Stomach (tissue), 9 donors: ENCODE measurements around the gene AUTS2. TPM values are rescaled to one million over a fixed set of nuclear protein-coding genes. Genes with fewer than 3 reads are reported as not detected.

Source experiments
- DNase-seq, 2 donors: peaks; one replicate each; pipeline versions ENCODE4 v3.0.0 to v3.0.0-alpha.2; 2013 to 2019
- H3K27ac ChIP-seq, 5 donors: fragments of 200-600 bp in 4 of 5; sonication (generic) in 4 of 5; one replicate each; pipeline ENCODE4 v1.5.1; 2013 to 2019; ENCODE audit warnings: mild to moderate bottlenecking in 1 of 5, moderate library complexity in 1 of 5
- H3K27me3 ChIP-seq, 3 donors: fragments of 200-600 bp; sonication (generic); one replicate each; pipeline ENCODE4 v1.5.1; 2017 to 2019; ENCODE audit warnings: mixed run types in 1 of 3
- H3K36me3 ChIP-seq, 4 donors: fragments of 200-600 bp; sonication (generic); 1 replicate in 3 of 4; 2 replicates in 1 of 4; pipeline ENCODE4 v1.5.1; 2016 to 2019
- H3K4me1 ChIP-seq, 4 donors: fragments of 200-600 bp; sonication (generic); one replicate each; pipeline ENCODE4 v1.5.1; 2016 to 2019
- H3K4me3 ChIP-seq, 4 donors: fragments of 200-600 bp; sonication (generic) in 3 of 4; one replicate each; pipeline ENCODE4 v1.5.1; 2016 to 2019; ENCODE audit warnings: mild to moderate bottlenecking in 1 of 4
- H3K9me3 ChIP-seq, 4 donors: fragments of 200-600 bp; sonication (generic); one replicate each; pipeline ENCODE4 v1.5.1; 2016 to 2019
- CTCF ChIP-seq, 7 experiments: fragments of 450-650 bp in 4 of 7; fragments of 200-600 bp in 3 of 7; sonication (generic) in 3 of 7; IDR thresholded peaks; one replicate each; pipeline ENCODE4 v1.5.1; 2016 to 2019; ENCODE audit warnings: antibody characterized with exemption in 7 of 7, control low read depth in 2 of 7, mild to moderate bottlenecking in 1 of 7
- EP300 ChIP-seq: sonication (generic); formaldehyde crosslinking; IDR thresholded peaks from one replicate; pipeline ENCODE4 v1.6.1; 2017; ENCODE audit warnings: antibody characterized with exemption
- POLR2A ChIP-seq, 4 donors: fragments of 450-650 bp; IDR thresholded peaks; one replicate each; pipeline ENCODE4 v1.6.1; 2016; ENCODE audit warnings: antibody characterized with exemption in 4 of 4, control low read depth in 2 of 4, mild to moderate bottlenecking in 1 of 4, moderate library complexity in 1 of 4
- POLR2AphosphoS5 ChIP-seq, 3 donors: sonication (generic); formaldehyde crosslinking; IDR thresholded peaks; one replicate each; pipeline ENCODE4 v1.6.1; 2016; ENCODE audit warnings: antibody characterized with exemption in 3 of 3
- WGBS, 5 donors: extraction: QIAGEN DNeasy Blood & Tissue Kit in 3 of 5; methylation state at CpG; one replicate each; pipeline versions ENCODE4 v1.1.5 to v1.1.7; 2013 to 2018; 5-methylcytosine and 5-hydroxymethylcytosine counted together
- intact Hi-C: fragments of 100-400 bp; cut with DNase I; formaldehyde crosslinking; loops from one replicate; pipeline ENCODE4 v1.15.1; 2023; ENCODE audit warnings: low total_unique reads
- polyA plus RNA-seq, 3 donors: library from polyadenylated mRNA; stranded (reverse); fragments of 200-250 nt; gene quantifications; one replicate each; pipeline ENCODE4 v1.2.3, GENCODE V29; 2013
- total RNA-seq, 5 donors: library from RNA; depleted of rRNA; stranded (reverse); fragments of >200 nt; gene quantifications; one replicate each; pipeline versions ENCODE4 v1.1.0 to v1.2.3, GENCODE V29; 2014 to 2016
- donor health status: healthy with polysubstance abuse.
- donor health status: Bipolar disorder and iron deficiency.
- donor health status: healthy.

Gene AUTS2
- total and polyA plus RNA-seq, 8 donors, result 3.8 to 90.3 (median 38.1) TPM

- Histone ChIP-seq H3K4me1 (peaks cover 6 to 27% (median 19%) of the 10 kb centered on the region in 4 donors), H3K4me3 (no peak overlapping the region), H3K27ac (no peak overlapping the region), H3K9me3 (no peaks in the 10 kb centered on the region), H3K36me3 (no peaks in the 10 kb centered on the region), H3K27me3 (no peaks in the 10 kb centered on the region)
- TF ChIP-seq POLR2A (IDR thresholded peaks at IDR 0.05) (no peak), EP300 (no peak), CTCF (IDR thresholded peaks at IDR 0.05) (no peak), POLR2AphosphoS5 (IDR thresholded peaks at IDR 0.05) (no peak)
- DNase-seq, result no peak
- 83 to 93% (median 90%) methylated on average over 6 of the region's 6 CpGs for WGBS, 5 donors
- intact Hi-C loops, result no loop called here
These were observed 862.3 kb downstream of the AUTS2 start for GRCh38 chr7:70460562-70460961.

GRCh38 chr7:70463352-70463938 is 865.2 kb downstream of the AUTS2 start:
- peak in 1 of 2 donors; percentile 65 for DNase-seq
- Histone ChIP-seq H3K27me3 (no peaks in the 10 kb centered on the region), H3K4me1 (peaks cover 6 to 19% (median 16%) of the 10 kb centered on the region in 4 donors), H3K4me3 (no peak overlapping the region), H3K27ac (peak overlapping the region in 2 of 5 donors; percentile 15 to 23), H3K36me3 (no peaks in the 10 kb centered on the region), H3K9me3 (no peaks in the 10 kb centered on the region)
- TF ChIP-seq POLR2AphosphoS5 (IDR thresholded peaks at IDR 0.05) (peak in 2 of 3 donors; percentile 44 to 45), POLR2A (IDR thresholded peaks at IDR 0.05) (no peak)
- intact Hi-C loops, result no loop called here
- WGBS, 5 donors, result 35 to 67% (median 36%) methylated on average over 5 of the region's 5 CpGs

DNA sequence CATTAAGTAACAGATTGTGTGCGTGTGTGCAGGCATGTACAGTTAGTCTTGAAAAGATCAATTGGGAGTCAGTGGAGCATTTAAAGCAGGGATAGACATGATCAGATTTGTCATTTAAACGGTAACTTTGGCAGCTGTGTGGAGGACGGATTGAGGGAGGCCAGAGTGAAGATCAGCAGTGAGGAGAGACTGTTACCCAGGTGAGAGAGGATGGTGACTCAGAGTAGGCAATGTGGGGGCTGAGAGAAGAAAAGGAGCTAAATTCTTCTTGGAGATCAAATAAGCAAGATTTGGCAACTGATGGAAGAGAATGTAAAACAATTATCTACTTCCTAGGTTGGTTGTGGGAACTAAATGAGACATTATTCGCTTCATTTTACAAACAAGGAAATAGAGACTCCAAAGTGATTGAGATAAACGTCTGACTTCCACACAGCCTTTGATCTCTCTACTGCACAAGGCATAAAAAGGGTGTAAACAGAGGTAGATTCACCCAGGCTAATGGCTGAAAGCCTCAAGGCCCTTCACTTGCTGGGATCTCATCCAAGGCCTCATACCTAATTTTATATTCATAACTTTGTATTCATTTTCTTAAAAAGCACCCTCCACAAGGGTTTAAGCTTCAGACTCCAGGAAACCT is 868.6 kb downstream of the AUTS2 start:
- Histone ChIP-seq H3K9me3 (no peaks in the 10 kb centered on the region), H3K4me3 (no peak overlapping the region), H3K27ac (no peak overlapping the region), H3K27me3 (no peaks in the 10 kb centered on the region), H3K36me3 (no peaks in the 10 kb centered on the region), H3K4me1 (peaks cover 6 to 17% (median 12%) of the 10 kb centered on the region in 4 donors)
- 51 to 60% (median 56%) methylated on average over 5 of the region's 5 CpGs for WGBS, 5 donors
- no peak for DNase-seq
- TF ChIP-seq POLR2AphosphoS5 (IDR thresholded peaks at IDR 0.05) (no peak), POLR2A (IDR thresholded peaks at IDR 0.05) (no peak), CTCF (IDR thresholded peaks at IDR 0.05) (no peak), EP300 (no peak)
- intact Hi-C loops, result no loop called here

DNA sequence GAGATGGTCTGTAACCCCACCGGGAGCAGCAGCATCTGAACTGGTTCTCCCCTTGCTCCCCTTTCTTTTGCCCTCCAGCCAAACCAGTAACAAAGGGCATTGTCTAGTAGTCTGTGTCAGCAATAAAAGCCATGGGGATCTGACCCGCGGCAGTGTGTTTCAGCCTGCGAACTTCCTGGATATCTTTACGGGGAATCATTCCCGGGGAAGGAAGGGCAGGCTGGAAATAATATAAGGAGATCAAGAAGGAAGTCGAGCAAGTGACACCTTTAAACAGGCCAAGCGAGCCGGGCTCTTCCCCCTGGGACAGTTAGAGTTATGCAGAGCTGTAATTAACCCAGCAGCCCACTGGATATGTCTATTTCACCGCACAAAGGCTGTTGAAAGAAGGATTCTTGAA is 872.5 kb downstream of the AUTS2 start:
- no peaks in the 10 kb centered on the region for H3K9me3 ChIP-seq
- no peaks in the 10 kb centered on the region for H3K4me1 ChIP-seq
- no peak for DNase-seq
- no peak overlapping the region for H3K4me3 ChIP-seq
- H3K36me3 ChIP-seq, result no peaks in the 10 kb centered on the region
- H3K27ac ChIP-seq, result no peak overlapping the region
- 66 to 85% (median 78%) methylated on average over 10 of the region's 10 CpGs for WGBS, 5 donors
- intact Hi-C loops, result no loop called here
- no peak for TF ChIP-seq CTCF (IDR thresholded peaks at IDR 0.05)
- TF ChIP-seq POLR2AphosphoS5 (IDR thresholded peaks at IDR 0.05), result no peak
- TF ChIP-seq EP300, result no peak
- no peak for TF ChIP-seq POLR2A (IDR thresholded peaks at IDR 0.05)
- no peaks in the 10 kb centered on the region for H3K27me3 ChIP-seq
